ENCODE measurements around the gene TCP11L1.

Gene TCP11L1

DNA sequence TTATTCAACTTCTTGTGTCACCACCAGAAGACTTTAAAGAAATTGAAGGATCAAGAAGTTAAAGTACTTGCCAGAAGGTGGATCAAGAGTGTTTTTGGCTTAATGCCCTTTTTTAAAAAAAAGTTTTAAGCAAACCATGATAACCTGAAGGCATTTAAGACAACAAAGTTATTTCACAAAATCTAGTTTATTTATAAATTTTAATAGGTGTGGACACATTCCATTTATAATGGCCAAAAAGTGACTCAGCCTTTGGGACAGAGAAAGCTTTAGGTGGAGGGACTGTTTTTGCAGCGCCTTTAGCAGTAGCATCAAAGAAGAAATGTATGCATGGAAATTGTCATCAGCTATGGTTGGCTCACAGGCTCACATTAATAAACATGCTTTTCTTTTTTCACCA is 17.9 kb downstream of the TCP11L1 start:
- H3K9me3 ChIP-seq = no peaks in the 10 kb centered on the region
- TF ChIP-seq, protein P1, sequence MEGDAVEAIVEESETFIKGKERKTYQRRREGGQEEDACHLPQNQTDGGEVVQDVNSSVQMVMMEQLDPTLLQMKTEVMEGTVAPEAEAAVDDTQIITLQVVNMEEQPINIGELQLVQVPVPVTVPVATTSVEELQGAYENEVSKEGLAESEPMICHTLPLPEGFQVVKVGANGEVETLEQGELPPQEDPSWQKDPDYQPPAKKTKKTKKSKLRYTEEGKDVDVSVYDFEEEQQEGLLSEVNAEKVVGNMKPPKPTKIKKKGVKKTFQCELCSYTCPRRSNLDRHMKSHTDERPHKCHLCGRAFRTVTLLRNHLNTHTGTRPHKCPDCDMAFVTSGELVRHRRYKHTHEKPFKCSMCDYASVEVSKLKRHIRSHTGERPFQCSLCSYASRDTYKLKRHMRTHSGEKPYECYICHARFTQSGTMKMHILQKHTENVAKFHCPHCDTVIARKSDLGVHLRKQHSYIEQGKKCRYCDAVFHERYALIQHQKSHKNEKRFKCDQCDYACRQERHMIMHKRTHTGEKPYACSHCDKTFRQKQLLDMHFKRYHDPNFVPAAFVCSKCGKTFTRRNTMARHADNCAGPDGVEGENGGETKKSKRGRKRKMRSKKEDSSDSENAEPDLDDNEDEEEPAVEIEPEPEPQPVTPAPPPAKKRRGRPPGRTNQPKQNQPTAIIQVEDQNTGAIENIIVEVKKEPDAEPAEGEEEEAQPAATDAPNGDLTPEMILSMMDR (IDR thresholded peaks at IDR 0.05) = no peak
- H3K4me1 ChIP-seq = no peaks in the 10 kb centered on the region
- H3K36me3 ChIP-seq = peaks cover 47 to 81% (median 66%) of the 10 kb centered on the region in 3 donors
- no peak for DNase-seq
- no peaks in the 10 kb centered on the region for H3K27me3 ChIP-seq
- H3K27ac ChIP-seq = no peak overlapping the region
- no peak overlapping the region for H3K4me3 ChIP-seq
- intact Hi-C loops (cut with DNase I; ENCODE audit: low total_unique reads) = no loop called here

GRCh38 chr11:33059331-33060007 is 20.1 kb downstream of the TCP11L1 start:
- Histone ChIP-seq H3K4me3 (no peak overlapping the region), H3K27me3 (no peaks in the 10 kb centered on the region), H3K27ac (no peak overlapping the region), H3K9me3 (no peaks in the 10 kb centered on the region), H3K4me1 (no peaks in the 10 kb centered on the region), H3K36me3 (peaks cover 48 to 95% (median 79%) of the 10 kb centered on the region in 3 donors)
- no peak for DNase-seq
- intact Hi-C loops (cut with DNase I; ENCODE audit: low total_unique reads) = no loop called here
- TF ChIP-seq, protein P1 (IDR thresholded peaks at IDR 0.05) = no peak

- H3K4me3 ChIP-seq = no peak overlapping the region
- intact Hi-C loops (cut with DNase I; ENCODE audit: low total_unique reads) = no loop called here
- no peaks in the 10 kb centered on the region for H3K27me3 ChIP-seq
- H3K9me3 ChIP-seq = no peaks in the 10 kb centered on the region
- peaks cover 43 to 94% (median 78%) of the 10 kb centered on the region in 3 donors for H3K36me3 ChIP-seq
- no peak for DNase-seq
- H3K27ac ChIP-seq = no peak overlapping the region
- H3K4me1 ChIP-seq = no peaks in the 10 kb centered on the region
- TF ChIP-seq, protein P1 (IDR thresholded peaks at IDR 0.05) = no peak
Observed at GRCh38 chr11:33060271-33060670, 20.9 kb downstream of the TCP11L1 start.

GRCh38 chr11:33062137-33062536 is 22.8 kb downstream of the TCP11L1 start:
- Histone ChIP-seq H3K4me1 (no peaks in the 10 kb centered on the region), H3K27ac (no peak overlapping the region), H3K9me3 (no peaks in the 10 kb centered on the region), H3K36me3 (peaks cover 49 to 95% (median 89%) of the 10 kb centered on the region in 3 donors), H3K4me3 (no peak overlapping the region), H3K27me3 (no peaks in the 10 kb centered on the region)
- intact Hi-C loops (cut with DNase I; ENCODE audit: low total_unique reads) = no loop called here
- no peak for DNase-seq
- TF ChIP-seq, protein P1 (IDR thresholded peaks at IDR 0.05) = no peak

- Histone ChIP-seq H3K36me3 (peaks cover 48 to 95% (median 87%) of the 10 kb centered on the region in 3 donors), H3K27me3 (no peaks in the 10 kb centered on the region), H3K9me3 (no peaks in the 10 kb centered on the region), H3K4me1 (no peaks in the 10 kb centered on the region), H3K4me3 (no peak overlapping the region), H3K27ac (no peak overlapping the region)
- intact Hi-C loops (cut with DNase I; ENCODE audit: low total_unique reads) = no loop called here
- DNase-seq = no peak
- TF ChIP-seq, protein P1 (IDR thresholded peaks at IDR 0.05) = no peak
Observed at GRCh38 chr11:33063326-33063881, 24.0 kb downstream of the TCP11L1 start.

All from tibial artery (tissue), 4 donors.